OCI-M2 (cell line): Measurements from ENCODE around the gene STARD7.
"Not testable (repeated sequence)": the region's sequence is repeated elsewhere in the genome, so short reads cannot be mapped to it uniquely, and the experiment has no call there.

Experiments used
- DNase-seq: peaks from one replicate; lab custom pipeline; 2025; ENCODE audit not compliant: unreplicated experiment; lab: John Stamatoyannopoulos, UW

STARD7 gene

GRCh38 chr2:96164459-96165184 lies 44.0 kb downstream of the STARD7 start:
- no peak for DNase-seq

DNA sequence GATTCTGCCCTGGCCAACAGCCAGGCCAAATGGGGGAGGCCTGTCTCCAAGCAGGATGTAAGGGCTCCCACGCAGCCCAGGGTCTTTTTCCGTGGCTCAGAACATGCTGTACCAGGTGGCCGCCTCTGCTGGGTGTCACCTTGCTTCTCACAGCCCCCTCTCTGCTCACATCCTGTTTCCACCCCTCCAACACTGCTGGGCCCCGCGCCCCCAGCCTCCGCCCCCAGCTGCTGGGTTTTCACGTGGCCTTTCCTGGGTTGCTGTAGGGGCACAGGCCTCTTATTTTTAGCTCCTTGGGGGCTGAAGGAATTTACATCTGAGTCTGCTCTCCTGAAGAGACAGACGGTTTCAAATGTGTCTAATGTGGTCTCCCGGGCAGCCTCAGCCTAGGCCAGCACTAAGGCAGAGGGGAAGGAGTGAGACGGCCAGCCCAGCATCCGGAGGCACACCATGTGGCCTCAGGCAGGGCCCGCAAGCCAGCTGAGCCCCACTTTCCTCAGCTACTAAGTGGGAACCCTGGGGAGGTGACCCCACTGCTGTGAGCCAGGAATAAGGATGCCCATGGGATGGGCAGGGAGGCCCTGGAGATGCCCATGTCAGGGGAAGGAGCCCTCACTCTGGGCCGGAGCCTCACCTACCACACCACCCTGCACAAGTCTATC lies 44.7 kb downstream of the STARD7 start:
- no peak for DNase-seq

- DNase-seq: no peak
These were observed 45.2 kb downstream of the STARD7 start for GRCh38 chr2:96163415-96163767.

- no peak for DNase-seq
These were observed 46.7 kb downstream of the STARD7 start for GRCh38 chr2:96161898-96162297.

- not testable (repeated sequence) for DNase-seq
These were observed 48.3 kb downstream of the STARD7 start for GRCh38 chr2:96160366-96160765.

DNA sequence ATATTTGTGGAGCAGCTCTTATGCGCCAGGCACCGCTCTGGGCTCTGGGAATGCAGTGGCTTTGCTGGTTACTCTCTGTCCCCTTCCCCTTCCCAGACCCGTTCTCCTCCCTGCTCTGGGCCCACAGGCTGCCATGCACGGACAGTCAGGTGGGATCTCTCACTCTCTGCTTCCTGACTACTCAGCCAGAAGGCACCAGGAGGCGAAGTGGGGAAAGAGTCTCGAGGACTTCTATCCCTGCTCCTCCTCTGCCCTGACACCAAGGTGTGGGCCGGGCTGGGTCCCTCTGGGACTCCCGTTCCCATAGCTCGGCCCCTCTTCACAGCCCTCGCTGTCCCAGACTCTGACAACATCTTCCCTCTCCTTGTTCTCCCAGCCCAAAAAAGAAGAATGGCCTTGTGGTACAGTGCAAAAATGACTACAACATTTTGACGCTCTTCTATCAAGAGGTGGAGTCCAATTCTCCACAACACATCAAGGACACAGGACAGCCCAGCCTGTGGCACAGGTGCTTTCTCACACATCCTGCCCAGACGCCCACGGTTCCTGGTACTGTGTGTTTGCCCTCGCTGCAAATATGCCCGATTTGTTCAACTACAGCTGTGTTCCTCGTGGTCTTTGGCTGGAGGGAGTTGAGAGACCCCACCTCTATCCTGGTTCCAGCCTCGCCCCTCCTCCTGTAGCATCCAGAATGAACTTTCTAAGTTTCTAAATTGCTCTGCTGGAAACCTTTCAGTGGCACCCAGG lies 49.4 kb downstream of the STARD7 start:
- DNase-seq: no peak

DNA sequence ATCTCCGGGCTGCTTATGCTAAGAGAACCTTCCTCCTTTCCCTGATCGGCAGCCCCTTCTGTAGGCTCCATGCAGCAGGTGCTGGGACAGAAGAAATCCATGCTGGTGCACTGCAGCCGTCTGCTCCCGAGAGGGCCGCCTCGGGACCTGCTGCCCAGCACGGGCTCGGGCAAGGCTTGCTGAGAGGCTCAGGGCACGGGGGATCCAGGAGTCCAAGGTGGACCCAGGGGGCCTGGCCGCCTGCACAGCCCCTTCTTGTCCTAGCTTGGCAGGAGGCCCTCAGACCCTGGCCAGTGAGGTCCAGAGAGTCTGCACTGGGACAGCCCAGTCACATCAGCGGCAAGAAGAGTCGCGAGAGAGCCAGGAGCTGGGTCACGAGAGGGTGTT lies 50.1 kb downstream of the STARD7 start:
- DNase-seq: no peak

DNA sequence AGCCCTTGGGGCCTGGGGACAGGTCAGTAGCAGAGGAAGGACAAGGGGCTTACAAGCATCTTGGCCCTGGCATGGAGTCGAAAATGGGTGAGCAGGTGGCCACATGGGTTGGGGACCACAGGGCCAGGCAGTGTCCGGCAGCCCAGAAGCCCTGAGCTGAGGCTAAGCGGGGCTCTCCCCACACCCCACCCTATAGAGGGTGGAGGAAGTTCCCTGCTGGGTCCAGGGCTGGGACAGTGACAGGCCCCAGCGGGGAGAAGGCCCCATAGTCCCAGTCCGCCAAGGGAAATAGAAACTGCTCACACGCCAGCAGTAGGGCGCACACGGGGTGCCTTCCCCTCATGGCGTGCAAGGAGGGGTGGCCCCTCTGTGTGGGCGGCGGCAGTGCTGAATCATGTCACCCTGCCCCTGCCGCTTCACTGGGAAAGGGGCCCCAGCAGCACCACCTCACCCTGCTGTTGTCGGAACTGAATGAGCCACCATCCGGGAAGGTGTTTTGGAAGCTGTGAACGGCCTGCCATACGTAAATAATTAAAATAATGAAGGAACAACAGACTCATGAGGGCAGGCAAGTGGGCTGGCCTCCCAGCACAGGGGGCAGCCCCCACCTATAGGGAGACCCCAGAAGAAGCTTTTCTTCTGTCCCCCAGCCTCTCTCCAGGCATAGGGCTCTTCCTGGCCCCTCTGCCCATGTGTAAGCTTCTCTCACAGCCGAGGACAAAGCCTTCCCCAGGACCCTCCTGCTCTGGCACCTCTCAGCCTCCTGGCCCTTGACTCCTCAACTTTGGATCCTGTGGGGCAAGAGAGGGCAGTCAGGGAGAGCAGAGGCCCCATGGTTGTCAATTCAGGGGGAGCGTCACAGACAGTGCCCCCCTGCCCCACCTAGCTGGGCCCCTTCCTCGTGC lies 50.7 kb downstream of the STARD7 start:
- no peak for DNase-seq

DNA sequence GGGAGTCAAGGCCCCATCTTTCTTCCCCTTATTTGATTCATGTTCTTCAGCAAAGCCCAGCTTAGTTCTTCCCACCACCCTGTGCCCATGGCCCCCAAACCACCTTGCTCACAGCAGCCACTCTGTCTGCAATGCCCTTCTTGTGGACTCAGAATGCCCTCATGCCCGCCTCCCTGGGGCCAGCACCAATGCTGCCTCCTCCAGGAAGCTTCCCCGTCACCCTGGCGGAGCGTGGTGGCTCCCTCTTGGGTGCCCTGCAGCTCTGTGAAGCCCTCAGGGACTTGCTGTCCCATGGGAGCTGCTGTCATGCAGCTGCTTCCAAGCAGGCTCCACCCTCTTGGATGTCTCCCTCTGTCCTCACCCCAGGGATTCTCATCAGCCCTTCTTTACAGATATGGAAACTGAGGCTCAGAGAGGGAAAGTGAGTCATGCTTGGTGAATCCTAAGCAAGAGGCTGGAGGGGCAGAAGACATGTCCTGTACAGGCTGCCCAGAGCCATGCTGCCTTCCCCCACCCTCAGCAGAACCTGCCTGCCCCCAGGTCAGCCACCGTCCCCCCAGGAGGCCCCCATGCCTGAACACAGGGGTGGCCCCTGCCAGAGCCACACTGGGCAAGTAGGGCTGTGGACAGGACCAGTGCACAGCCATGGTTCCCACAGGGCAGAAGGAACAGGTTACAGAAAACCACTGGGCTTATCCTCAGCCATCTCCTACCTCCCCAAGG lies 51.5 kb downstream of the STARD7 start:
- no peak for DNase-seq

GRCh38 chr2:96156011-96156820 lies 52.4 kb downstream of the STARD7 start:
- DNase-seq: no peak

DNA sequence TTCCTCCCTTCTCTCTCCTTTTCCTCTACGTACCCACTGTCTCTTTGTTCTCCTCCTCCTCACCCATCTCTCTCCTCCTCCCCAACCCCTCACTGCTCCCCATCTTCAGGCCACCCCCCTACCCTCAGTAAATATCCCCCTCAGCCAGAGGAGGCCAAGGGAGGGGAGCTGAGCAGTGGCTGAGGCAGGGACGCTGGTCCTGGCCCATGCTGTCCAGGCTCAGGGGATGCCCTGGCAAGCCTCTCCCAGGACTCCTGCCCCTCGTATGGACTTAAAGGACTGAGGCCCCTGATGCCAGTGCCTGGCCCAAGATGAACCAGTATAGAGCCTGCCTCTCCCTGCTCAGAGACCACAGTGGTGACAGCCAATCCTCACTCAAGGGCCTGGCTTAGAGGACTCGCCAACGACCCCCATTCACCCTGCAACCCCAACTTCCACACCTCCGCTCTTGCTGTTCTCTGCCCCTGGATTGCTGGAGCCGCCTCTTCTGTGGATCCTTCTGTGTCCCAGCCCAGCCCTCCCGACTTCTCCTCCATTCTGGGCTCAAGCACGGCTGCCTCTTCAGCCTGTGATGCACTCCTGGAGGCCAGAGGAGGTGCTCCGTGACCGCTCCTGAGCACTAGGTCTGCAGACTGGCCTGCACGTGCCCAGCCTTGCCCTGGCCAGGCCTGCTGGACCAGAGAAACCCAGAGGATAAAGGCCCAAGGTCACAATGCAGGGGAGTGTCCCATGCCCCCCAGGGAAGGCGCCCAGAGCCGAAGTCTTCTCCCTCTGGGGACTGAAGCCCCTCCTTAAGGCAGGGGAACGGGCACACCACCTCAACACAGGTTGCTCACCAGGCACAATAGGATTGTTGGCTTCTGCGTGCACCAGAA lies 53.9 kb downstream of the STARD7 start:
- no peak for DNase-seq

- DNase-seq: no peak
These were observed 54.6 kb downstream of the STARD7 start for GRCh38 chr2:96153991-96154431.

- no peak for DNase-seq
These were observed 55.3 kb downstream of the STARD7 start for GRCh38 chr2:96153291-96153713.

DNA sequence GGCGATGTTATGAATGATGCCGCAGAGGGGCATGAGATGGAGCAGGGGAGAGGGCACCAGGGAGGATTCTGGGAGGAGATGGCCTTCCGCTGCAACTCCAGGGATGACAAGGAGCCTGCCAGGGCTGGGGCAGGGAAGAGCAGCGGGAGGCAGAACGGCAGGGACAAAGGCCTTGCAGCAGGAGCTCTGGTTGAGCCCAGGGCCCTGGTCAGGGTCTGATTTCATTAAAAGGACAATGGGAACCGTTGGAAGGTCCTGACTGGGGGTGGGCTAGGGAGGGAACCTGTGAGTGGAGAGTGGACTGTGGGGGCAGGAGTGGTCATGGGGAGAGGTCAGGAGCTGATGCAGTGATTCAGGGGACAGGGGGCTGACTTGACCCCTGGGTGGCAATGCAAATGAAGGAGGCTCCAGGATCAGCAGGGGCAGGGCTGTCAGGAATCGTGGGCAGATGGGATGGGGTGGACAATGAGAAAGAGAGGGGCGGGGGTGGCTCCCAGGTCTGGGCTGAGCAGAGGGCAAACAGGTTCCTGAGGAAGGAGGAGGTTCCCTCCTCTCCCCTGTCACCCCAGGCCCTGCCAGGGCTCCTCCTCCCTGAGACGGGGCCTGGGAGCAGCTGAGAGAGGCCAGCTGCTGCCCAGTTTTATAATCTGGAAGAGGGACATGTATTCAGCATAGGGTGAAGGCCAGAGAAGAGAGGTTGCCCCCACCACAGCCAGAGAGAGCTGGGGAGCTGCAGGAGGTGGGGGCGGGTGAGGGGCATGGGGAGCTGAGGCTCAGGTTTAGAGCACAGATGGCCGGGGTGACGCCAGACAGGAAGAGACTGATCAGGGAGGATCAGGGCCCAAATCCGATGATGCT lies 56.1 kb downstream of the STARD7 start:
- DNase-seq: no peak

DNA sequence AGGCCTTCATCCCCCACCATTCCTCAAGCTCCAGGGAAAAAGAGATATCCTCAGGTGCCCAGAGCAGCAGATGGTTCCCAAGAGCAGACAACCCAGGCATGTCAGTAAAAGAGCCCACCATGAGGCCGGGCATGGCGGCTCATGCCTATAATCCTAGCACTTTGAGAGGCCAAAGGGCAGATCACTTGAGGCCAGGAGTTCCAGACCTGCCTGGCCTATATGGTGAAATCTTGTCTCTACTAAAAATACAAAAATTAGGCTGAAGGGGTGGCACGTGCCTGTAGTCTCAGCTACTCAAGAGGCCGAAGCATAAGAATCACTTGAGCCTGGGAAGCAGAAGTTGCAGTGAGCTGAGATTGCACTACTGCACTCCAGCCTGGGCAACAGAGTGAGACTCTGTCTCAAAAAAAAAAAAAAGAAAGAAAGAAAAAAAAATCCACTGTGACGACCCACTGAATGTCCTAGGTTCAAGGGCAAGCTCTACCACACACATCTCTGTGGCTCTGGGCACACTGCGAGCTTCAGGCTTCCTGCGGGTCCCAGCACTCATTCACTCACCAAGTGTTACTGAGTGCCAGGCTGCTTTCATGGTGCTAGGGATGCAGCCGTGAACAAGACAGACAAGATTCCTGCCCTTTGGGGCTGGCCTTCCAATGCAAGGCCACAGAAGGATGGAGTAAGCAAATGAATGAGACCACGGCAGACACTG lies 56.9 kb downstream of the STARD7 start:
- no peak for DNase-seq

DNA sequence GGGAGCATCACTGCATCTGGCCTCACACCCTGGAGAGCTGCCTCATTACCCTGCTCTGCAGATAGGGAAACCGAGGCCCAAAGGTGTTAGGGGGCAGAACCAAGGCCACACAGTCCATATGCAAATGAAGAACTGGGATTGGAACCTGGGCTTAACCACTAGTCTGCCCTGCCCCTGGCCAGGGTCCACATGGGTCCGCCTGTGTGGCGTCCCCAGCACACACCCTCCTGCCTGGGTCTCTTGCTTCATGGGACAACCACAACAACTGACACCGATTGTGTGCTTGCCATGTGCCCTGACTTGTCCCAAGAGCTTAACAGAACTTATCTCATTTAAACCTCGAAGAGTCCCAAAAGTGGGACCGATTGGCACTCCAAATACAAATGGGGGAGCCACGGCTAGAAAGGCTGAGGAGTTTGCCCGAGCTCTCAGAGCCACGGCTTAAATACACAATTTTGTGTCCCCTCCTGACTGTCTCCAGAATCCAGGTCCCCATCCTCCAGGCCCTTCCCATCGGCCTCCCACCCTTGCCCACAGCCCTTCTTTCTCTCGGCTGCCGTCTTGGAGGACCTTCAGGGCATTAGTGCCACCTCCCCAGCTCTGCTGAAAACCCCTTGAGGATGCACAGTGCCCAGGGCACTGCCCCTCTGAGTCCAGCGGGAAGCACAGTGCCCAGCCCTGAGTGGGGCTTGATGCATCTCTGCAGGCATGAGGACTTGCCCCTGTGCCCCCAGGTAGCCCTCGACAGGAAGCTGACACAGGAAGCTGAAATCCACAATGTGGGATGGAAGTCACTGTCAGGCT lies 57.6 kb downstream of the STARD7 start:
- DNase-seq: no peak
